Large intestine (tissue), 12 donors: Measurements from ENCODE around the gene POT1. TPM values are rescaled to one million over a fixed set of nuclear protein-coding genes. Genes with fewer than 3 reads are reported as not detected.
"Not testable (repeated sequence)": the region's sequence is repeated elsewhere in the genome, so short reads cannot be mapped to it uniquely, and the experiment has no call there.

Source experiments
- DNase-seq, 2 donors: peaks; one replicate each; pipeline versions ENCODE4 v3.0.0 to v3.0.0-alpha.2; 2013
- H3K27ac ChIP-seq: one replicate; pipeline ENCODE4 v1.5.1; 2013; ENCODE audit warnings: low read length
- H3K27me3 ChIP-seq: 2 replicates; pipeline ENCODE4 v1.6.1; 2013; ENCODE audit warnings: low read length; ENCODE audit not compliant: control insufficient read depth, insufficient read depth
- H3K36me3 ChIP-seq: 2 replicates; pipeline ENCODE4 v1.6.1; 2013; ENCODE audit warnings: low read length; ENCODE audit not compliant: control insufficient read depth, insufficient read depth
- H3K4me1 ChIP-seq: one replicate; pipeline ENCODE4 v1.6.1; 2013; ENCODE audit warnings: low read length; ENCODE audit not compliant: control insufficient read depth, insufficient read depth
- H3K4me3 ChIP-seq: one replicate; pipeline ENCODE4 v1.5.1; 2013; ENCODE audit warnings: low read length
- H3K9me3 ChIP-seq: one replicate; pipeline ENCODE4 v1.6.1; 2013; ENCODE audit warnings: mild to moderate bottlenecking, low read depth, low read length, moderate library complexity; ENCODE audit not compliant: control insufficient read depth
- WGBS: methylation state at CpG from one replicate; pipeline ENCODE4 v1.1.5; 2013; ENCODE audit warnings: low lambda C conversion rate; ENCODE audit not compliant: insufficient coverage; 5-methylcytosine and 5-hydroxymethylcytosine counted together
- long read RNA-seq, 11 donors: transcript quantifications; one replicate each; lab custom pipeline, GENCODE V29; 2026
- polyA plus RNA-seq: library from polyadenylated mRNA; unstranded; fragments of 120-200 nt; gene quantifications from one replicate; pipeline ENCODE4 v1.2.1, GENCODE V29; 2013

The POT1 gene, protein sequence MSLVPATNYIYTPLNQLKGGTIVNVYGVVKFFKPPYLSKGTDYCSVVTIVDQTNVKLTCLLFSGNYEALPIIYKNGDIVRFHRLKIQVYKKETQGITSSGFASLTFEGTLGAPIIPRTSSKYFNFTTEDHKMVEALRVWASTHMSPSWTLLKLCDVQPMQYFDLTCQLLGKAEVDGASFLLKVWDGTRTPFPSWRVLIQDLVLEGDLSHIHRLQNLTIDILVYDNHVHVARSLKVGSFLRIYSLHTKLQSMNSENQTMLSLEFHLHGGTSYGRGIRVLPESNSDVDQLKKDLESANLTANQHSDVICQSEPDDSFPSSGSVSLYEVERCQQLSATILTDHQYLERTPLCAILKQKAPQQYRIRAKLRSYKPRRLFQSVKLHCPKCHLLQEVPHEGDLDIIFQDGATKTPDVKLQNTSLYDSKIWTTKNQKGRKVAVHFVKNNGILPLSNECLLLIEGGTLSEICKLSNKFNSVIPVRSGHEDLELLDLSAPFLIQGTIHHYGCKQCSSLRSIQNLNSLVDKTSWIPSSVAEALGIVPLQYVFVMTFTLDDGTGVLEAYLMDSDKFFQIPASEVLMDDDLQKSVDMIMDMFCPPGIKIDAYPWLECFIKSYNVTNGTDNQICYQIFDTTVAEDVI
- 18.2 TPM for polyA plus RNA-seq
- long read RNA-seq, donor 1, full-length matches to known transcripts, result 1 of 1 reads
- long read RNA-seq, donor 1, partial matches to known transcripts, result 0 of 1 reads
- long read RNA-seq, donor 1, other reads (novel, unspliced or antisense), result 0 of 1 reads
- long read RNA-seq, donor 2, result 0 reads
- long read RNA-seq, donor 3, result 0 reads
- long read RNA-seq, donor 4, result 0 reads
- long read RNA-seq, donor 5, result 0 reads
- long read RNA-seq, donor 6, full-length matches to known transcripts, result 1 of 1 reads
- long read RNA-seq, donor 6, partial matches to known transcripts, result 0 of 1 reads
- long read RNA-seq, donor 6, other reads (novel, unspliced or antisense), result 0 of 1 reads
- long read RNA-seq, donor 7, full-length matches to known transcripts, result 1 of 1 reads
- long read RNA-seq, donor 7, partial matches to known transcripts, result 0 of 1 reads
- long read RNA-seq, donor 7, other reads (novel, unspliced or antisense), result 0 of 1 reads
- long read RNA-seq, donor 8, full-length matches to known transcripts, result 2 of 2 reads
- long read RNA-seq, donor 8, partial matches to known transcripts, result 0 of 2 reads
- long read RNA-seq, donor 8, other reads (novel, unspliced or antisense), result 0 of 2 reads
- long read RNA-seq, donor 9, partial matches to known transcripts, result 0 of 1 reads
- long read RNA-seq, donor 9, other reads (novel, unspliced or antisense), result 0 of 1 reads
- long read RNA-seq, donor 10, full-length matches to known transcripts, result 1 of 1 reads
- long read RNA-seq, donor 10, partial matches to known transcripts, result 0 of 1 reads
- long read RNA-seq, donor 10, other reads (novel, unspliced or antisense), result 0 of 1 reads
- long read RNA-seq, donor 11, full-length matches to known transcripts, result 2 of 2 reads
- long read RNA-seq, donor 11, partial matches to known transcripts, result 0 of 2 reads
- long read RNA-seq, donor 11, other reads (novel, unspliced or antisense), result 0 of 2 reads

DNA sequence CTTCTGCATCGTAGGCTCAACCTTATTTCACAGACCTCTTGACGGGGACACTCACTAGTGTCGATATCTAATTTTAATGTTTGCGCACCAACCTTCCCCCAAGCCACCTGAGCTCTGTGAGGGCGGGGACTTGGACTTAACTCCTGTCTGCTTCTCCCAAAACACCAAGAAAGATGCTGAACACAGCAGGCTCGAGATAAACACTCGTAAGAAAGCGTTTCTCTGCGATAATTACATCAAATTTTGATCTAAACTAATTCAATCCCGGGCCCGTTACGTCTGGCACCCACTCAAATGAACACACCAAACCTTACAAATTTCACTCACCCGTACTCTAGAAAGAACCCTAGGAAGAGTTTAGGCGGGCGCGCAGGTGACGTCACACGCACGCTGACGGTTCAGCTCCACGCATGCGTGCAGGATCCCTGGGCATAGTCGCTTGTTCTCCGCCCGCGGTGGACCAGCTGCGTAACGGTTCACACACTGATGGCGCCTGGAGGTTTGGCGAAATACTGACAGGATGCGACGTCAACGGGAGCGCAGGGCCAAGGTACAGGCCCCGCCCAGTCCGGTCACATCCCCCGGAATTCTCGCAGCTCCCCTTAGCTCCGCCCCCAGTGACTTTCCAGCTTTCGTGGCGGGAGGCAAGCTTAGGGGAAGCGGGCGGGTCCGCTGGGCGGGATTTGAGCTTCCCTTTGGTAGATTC lies at the start of gene POT1:
Gene POT1 (minus strand): TSS at position 359 of the 706 bp plus-strand sequence. CDS start 32,652 bp downstream, outside the sequence.
- DNase-seq, result peak; percentile 98
- Histone ChIP-seq H3K4me3 (peak within 1 kb of the TSS; percentile 77), H3K9me3 (no peaks in the 10 kb centered on the region), H3K4me1 (peaks cover 4% of the 10 kb centered on the region), H3K27ac (peak within 1 kb of the TSS; percentile 67), H3K36me3 (no peaks in the 10 kb centered on the region), H3K27me3 (no peaks in the 10 kb centered on the region)
- 0% methylated on average over 1 of the region's 45 CpGs for WGBS

DNA sequence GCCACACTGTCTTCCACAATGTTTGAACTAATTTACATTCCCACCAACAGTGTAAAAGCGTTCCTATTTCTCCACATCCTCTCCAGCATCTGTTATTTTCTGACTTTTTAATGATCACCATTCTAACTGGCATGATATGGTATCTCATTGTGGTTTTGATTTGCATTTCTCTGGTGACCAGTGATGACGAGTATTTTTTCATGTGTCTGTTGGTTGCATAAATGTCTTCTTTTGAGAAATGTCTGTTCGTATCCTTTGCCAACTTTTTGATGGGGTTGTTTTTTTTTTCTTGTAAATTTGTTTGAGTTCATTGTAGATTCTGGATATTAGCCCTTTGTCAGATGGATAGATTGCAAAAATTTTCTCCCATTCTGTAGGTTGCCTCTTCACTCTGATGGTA lies 45.5 kb upstream of the POT1 start:
- H3K4me1 ChIP-seq, H3K27me3 ChIP-seq, H3K36me3 ChIP-seq, DNase-seq, H3K9me3 ChIP-seq, H3K4me3 ChIP-seq, H3K27ac ChIP-seq: not testable (repeated sequence)
- WGBS, result 86% methylated on average over 1 of the region's 3 CpGs

DNA sequence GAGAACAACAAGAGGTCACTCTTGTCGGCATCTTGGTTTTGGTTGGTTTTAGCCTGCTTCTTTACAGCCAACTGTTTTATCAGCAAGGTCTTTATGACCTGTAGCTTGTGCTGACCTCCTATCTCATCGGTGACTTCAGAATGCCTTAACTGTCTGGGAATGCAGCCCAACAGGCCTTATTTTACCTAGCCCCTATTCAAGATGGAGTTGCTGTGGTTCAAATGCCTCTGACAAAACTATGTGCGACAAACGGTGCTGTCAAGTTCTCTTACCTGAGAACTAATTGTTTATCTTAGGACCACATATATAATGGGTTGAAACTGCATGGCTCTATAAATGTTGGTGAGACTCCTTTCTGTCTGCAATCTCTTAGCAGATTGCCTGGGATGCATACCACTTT lies 35.9 kb upstream of the POT1 start:
- no peak for DNase-seq
- Histone ChIP-seq H3K4me1 (no peaks in the 10 kb centered on the region), H3K9me3 (no peaks in the 10 kb centered on the region), H3K4me3 (no peak overlapping the region), H3K27ac (no peak overlapping the region), H3K36me3 (no peaks in the 10 kb centered on the region), H3K27me3 (no peaks in the 10 kb centered on the region)
- 83% methylated on average over 1 of the region's 4 CpGs for WGBS

DNA sequence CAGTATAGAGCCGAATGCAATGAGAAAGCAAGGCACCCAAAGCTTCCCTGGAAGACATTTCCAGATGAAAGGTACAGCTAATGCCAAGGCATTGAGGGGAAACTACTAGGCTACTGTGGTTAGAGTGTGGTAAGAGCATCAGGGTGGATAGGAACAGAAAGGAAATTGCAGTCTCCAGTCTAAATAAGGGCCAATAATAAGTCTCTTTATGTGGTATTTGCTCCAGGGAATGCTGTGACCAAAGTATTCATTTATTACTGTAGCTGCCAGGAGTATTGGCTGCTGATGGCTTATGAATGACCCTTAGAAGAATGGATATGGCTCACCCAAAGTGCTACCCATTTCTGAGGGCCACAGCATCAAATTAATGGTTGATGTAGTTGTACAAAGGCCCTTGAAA lies 30.1 kb upstream of the POT1 start:
- no peaks in the 10 kb centered on the region for H3K36me3 ChIP-seq
- H3K27me3 ChIP-seq, result no peaks in the 10 kb centered on the region
- H3K4me3 ChIP-seq, result no peak overlapping the region
- WGBS, result no CpG with 5 or more reads among the region's 1 CpG
- H3K27ac ChIP-seq, result no peak overlapping the region
- H3K4me1 ChIP-seq, result no peaks in the 10 kb centered on the region
- no peak for DNase-seq
- no peaks in the 10 kb centered on the region for H3K9me3 ChIP-seq

DNA sequence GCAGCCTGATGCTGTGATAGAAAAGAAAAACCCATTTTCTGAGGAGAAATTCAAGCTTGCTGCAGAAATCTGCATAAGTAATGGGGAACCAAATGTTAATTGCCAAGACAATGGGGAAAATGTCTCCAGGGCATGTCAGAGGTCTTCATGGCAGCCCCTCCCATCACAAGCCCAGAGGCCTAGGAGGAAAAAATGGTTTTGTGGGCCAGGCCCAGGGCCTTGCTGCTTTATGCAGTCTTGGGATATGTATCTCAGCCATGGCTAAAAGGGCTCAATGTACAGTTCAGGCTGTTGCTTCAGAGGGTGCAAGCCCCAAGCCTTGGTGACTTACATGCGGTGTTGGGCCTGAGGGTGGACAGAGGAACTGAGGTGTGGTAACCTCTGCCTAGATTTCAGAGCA lies 28.3 kb upstream of the POT1 start:
- DNase-seq, H3K36me3 ChIP-seq, H3K9me3 ChIP-seq, H3K4me3 ChIP-seq, H3K27me3 ChIP-seq, H3K27ac ChIP-seq, H3K4me1 ChIP-seq: not testable (repeated sequence)
- WGBS, result no CpG with 5 or more reads among the region's 1 CpG

DNA sequence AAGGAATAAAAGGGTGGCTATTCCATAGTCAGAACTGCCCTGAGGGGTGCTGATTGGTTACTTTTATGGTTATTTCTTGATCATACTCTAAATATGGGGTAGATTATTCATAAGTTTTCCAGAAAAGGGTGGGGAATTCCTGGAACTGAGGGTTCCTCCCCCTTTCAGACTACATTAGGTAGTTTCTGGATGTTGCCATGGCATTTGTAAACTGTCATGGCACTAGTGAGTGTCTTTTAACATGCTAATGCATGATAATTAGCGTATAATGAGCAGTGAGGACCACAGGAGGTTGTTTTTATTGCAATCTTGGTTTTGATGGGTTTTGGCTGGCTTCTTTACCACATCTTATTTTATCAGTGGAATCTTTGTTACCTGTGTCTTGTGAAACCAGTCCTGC lies 26.5 kb upstream of the POT1 start:
- no peak for DNase-seq
- H3K9me3 ChIP-seq, result no peaks in the 10 kb centered on the region
- no CpG with 5 or more reads among the region's 1 CpG for WGBS
- H3K4me3 ChIP-seq, result no peak overlapping the region
- H3K27me3 ChIP-seq, result no peaks in the 10 kb centered on the region
- H3K27ac ChIP-seq, result no peak overlapping the region
- no peaks in the 10 kb centered on the region for H3K4me1 ChIP-seq
- H3K36me3 ChIP-seq, result no peaks in the 10 kb centered on the region

DNA sequence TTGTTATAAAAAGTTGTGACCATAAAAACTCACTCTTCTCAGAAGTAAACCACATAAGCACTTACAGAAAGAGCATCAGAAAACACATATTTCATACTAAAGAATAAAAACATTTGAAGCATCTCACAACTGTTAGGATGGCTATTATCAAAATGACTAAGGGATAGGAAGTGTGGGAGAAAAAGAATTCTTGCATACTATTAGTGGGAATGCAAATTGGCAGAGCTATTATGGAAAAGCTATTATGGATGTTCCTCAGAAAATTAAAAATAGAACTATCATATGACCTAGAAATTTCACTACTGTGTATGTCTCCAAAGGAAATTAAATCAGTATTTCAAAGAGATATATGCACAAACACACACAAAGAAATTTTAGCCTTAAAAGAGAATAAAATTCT lies 25.2 kb upstream of the POT1 start:
- Histone ChIP-seq H3K4me1 (no peaks in the 10 kb centered on the region), H3K27me3 (no peaks in the 10 kb centered on the region), H3K27ac (no peak overlapping the region), H3K4me3 (no peak overlapping the region), H3K9me3 (no peaks in the 10 kb centered on the region), H3K36me3 (no peaks in the 10 kb centered on the region)
- DNase-seq, result no peak

DNA sequence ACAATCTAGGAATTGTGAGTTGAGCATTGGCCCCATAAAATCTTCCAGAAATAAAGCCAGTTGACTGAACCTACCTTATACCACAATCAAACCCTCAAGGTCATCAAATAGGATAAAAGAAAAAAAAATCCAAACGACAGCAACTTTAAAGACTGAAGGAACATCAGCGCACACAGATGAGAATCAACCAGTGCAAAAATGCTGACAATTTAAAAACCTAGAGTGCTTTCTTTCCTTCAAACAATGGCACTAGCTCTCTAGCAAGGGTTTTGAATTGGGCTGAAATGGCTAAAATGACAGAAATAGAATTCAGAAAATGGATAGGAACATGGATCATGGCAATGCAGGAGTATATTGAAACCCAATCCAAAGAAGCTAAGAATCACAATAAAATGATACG lies 16.1 kb upstream of the POT1 start:
- DNase-seq, result no peak
- Histone ChIP-seq H3K36me3 (no peaks in the 10 kb centered on the region), H3K27ac (no peak overlapping the region), H3K27me3 (no peaks in the 10 kb centered on the region), H3K4me1 (no peaks in the 10 kb centered on the region), H3K9me3 (no peaks in the 10 kb centered on the region), H3K4me3 (no peak overlapping the region)
- 100% methylated on average over 1 of the region's 3 CpGs for WGBS

DNA sequence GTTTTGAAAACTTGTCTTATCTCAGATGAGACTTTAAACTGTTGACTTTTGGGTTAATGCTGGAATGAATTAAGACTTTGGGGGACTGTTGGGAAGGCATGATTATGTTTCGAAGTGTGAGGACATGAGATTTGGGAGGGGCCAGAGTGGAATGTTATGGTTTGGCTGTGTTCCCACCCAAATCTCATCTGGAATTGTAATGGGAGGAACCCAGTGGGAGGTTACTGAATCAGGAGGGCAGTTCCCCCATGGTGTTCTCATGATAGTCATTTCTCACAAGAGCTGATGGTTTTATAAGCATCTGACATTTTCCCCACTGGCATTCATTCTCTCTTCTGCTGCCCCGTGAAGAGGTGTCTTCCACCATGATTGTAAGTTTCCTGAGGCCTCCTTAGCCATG lies 13.8 kb upstream of the POT1 start:
- DNase-seq, result no peak
- Histone ChIP-seq H3K27me3 (no peaks in the 10 kb centered on the region), H3K9me3 (no peaks in the 10 kb centered on the region), H3K4me3 (no peak overlapping the region), H3K4me1 (no peaks in the 10 kb centered on the region), H3K27ac (no peak overlapping the region), H3K36me3 (no peaks in the 10 kb centered on the region)
- 100% methylated on average over 1 of the region's 2 CpGs for WGBS
